22Rv1 (cell line): ENCODE data around the gene SYT13.

Source experiments
- H3K27ac ChIP-seq: fragments of 450-650 bp; 2 replicates; pipeline ENCODE4 v1.5.1; 2017
- ZFX ChIP-seq: fragments of 450-650 bp; IDR thresholded peaks from 2 replicates; pipeline ENCODE4 v1.6.1; 2017; ENCODE audit warnings: antibody characterized with exemption, borderline replicate concordance
- TF ChIP-seq, protein P1 (sequence below): fragments of 450-650 bp; IDR thresholded peaks from 2 replicates; pipeline ENCODE4 v1.5.1; 2017; ENCODE audit warnings: mild to moderate bottlenecking

The SYT13 gene

DNA sequence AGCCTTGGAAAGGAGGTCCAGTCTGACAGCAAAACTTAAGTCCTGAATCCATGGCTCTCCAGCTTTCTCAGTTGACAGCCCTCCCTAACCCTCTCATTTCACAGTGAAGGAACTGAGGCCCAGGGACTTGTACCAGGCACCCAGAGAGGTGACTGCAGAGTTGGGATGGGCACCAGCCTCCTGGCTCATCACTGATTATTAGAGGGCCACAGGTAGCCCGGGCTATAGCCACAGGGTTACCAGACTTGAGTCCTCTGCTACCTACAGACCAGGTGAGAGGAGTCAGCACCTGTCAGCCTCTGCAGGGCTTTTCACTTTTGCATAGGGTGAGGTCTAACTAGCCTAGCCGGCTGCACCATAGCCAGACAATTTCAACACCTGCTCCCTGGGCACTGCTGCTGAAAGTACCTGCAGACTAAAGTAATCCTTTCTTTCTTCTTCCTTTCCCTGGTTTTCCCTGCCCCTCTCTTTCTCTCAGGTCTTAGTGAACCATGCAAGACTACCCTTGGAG is 37.6 kb downstream of the SYT13 start:
- no peak for TF ChIP-seq ZFX
- TF ChIP-seq, protein P1, sequence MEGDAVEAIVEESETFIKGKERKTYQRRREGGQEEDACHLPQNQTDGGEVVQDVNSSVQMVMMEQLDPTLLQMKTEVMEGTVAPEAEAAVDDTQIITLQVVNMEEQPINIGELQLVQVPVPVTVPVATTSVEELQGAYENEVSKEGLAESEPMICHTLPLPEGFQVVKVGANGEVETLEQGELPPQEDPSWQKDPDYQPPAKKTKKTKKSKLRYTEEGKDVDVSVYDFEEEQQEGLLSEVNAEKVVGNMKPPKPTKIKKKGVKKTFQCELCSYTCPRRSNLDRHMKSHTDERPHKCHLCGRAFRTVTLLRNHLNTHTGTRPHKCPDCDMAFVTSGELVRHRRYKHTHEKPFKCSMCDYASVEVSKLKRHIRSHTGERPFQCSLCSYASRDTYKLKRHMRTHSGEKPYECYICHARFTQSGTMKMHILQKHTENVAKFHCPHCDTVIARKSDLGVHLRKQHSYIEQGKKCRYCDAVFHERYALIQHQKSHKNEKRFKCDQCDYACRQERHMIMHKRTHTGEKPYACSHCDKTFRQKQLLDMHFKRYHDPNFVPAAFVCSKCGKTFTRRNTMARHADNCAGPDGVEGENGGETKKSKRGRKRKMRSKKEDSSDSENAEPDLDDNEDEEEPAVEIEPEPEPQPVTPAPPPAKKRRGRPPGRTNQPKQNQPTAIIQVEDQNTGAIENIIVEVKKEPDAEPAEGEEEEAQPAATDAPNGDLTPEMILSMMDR: no peak
- no peak overlapping the region for H3K27ac ChIP-seq

- H3K27ac ChIP-seq: no peak overlapping the region
- TF ChIP-seq, protein P1: no peak
- TF ChIP-seq ZFX: no peak
Observed at GRCh38 chr11:45247433-45247832, 38.7 kb downstream of the SYT13 start.

DNA sequence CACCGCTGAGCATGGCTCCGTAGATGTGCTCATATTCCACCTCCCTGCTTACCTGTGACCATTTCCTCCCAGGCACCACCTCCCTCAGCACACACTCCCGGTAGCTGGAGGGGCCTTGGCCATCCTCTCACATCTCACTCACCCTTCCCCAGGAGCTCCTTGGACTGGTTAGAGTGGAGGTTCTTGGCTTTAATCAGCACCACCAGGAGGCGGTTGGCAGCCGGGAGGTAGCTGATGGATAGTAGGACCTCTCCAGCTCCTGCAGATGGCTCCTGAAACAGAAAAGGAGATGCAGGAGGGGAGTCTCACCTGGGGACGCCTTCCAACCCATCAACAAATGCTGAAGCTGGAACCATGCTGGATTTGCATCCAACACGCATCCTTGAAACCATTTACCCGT is 39.9 kb downstream of the SYT13 start:
- no peak overlapping the region for H3K27ac ChIP-seq
- TF ChIP-seq ZFX: no peak
- TF ChIP-seq, protein P1: no peak

DNA sequence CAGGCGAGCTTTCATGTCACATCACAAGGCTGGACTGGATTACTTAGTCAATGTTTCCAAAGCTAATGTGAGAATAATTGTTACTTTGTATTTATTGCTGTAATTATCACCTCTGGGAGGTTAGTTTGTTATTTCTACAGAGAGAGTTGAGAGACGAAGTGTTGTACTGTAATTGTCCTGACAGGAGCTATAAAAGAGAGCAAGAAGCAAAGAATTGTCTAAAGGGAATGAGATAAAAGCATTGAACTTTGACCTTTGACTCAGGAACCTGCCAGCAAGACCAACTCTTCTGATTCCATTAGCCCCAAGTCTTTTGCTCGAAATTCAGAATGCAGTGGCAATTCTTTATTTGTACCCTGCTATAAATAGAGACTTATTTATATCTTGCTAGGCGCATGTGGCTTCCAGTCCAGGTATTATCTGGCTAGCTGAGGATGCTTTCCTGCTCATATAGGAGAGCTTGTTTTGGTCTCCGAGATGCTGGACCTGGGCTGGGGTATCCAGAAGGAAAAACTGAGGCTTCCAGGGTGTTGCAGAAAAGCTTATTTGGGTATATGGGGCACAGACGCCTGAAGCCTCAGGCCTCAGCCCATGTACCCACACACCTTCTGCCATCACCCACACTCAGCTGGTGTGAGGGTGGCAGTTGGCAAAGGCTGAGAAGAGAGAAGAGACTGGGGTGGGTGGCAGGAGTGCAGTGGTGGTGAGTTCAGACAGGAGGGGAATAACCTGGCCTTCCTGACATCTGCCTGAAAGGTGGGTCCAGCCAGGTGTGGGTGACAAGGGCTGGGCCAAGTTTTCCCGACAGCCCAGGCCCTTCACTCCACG is 40.7 kb downstream of the SYT13 start:
- no peak overlapping the region for H3K27ac ChIP-seq

GRCh38 chr11:45243967-45244366 is 42.2 kb downstream of the SYT13 start:
- TF ChIP-seq, protein P1: no peak
- TF ChIP-seq ZFX: no peak
- no peak overlapping the region for H3K27ac ChIP-seq

More for the DNA sequence above, 40.7 kb downstream of the SYT13 start:
- no peak for TF ChIP-seq ZFX
- TF ChIP-seq, protein P1: no peak

DNA sequence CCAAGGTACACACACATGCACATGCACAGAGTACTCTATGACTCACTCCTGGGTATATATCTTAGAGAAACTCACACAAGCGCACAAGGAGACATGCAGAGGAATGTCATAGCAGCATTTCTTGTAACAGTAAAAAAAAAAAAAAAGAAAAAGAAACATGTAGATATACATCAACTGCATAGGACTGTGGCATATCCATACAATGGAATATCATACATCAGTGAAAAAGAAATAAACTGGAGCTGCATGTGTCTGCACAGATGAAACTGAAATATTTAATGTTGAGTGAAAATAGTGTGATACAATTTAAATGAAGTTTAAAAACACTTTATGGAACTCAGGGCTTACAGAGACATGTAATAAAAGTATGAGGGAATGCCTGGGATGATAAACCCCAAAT is 46.4 kb downstream of the SYT13 start:
- TF ChIP-seq ZFX: no peak
- TF ChIP-seq, protein P1: no peak
- no peak overlapping the region for H3K27ac ChIP-seq

DNA sequence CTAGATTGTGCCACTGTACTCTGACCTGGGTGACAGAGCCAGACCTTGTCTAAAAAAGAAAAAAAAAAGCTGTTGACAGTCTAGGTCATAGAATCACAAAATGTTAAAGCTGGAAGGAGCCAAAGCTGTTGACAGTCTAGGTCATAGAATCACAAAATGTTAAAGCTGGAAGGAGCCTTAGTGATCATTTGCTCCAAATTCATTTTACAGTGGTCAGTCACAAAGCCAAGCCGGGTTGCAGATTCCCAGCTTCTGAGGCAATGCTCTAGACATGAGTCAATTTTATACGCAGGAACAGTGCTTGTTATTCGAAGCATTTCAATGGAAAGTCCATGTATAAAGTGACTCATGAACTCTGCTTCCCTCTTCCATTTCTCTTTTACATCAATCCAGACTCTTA is 47.4 kb downstream of the SYT13 start:
- no peak overlapping the region for H3K27ac ChIP-seq
- no peak for TF ChIP-seq ZFX
- TF ChIP-seq, protein P1: no peak
